Stomach (tissue), 9 donors: Measurements from ENCODE around the gene WDR45B. TPM values are rescaled to one million over a fixed set of nuclear protein-coding genes. Genes with fewer than 3 reads are reported as not detected.
A peak's percentile ranks its signal among the peaks of the same experiment; 100 is the strongest.

ENCODE experiments used
- DNase-seq, 2 donors: peaks; one replicate each; pipeline versions ENCODE4 v3.0.0 to v3.0.0-alpha.2; 2013 to 2019
- H3K27ac ChIP-seq, 5 donors: fragments of 200-600 bp in 4 of 5; sonication (generic) in 4 of 5; one replicate each; pipeline ENCODE4 v1.5.1; 2013 to 2019; ENCODE audit warnings: mild to moderate bottlenecking in 1 of 5, moderate library complexity in 1 of 5
- H3K27me3 ChIP-seq, 3 donors: fragments of 200-600 bp; sonication (generic); one replicate each; pipeline ENCODE4 v1.5.1; 2017 to 2019; ENCODE audit warnings: mixed run types in 1 of 3
- H3K36me3 ChIP-seq, 4 donors: fragments of 200-600 bp; sonication (generic); 1 replicate in 3 of 4; 2 replicates in 1 of 4; pipeline ENCODE4 v1.5.1; 2016 to 2019
- H3K4me1 ChIP-seq, 4 donors: fragments of 200-600 bp; sonication (generic); one replicate each; pipeline ENCODE4 v1.5.1; 2016 to 2019
- H3K4me3 ChIP-seq, 4 donors: fragments of 200-600 bp; sonication (generic) in 3 of 4; one replicate each; pipeline ENCODE4 v1.5.1; 2016 to 2019; ENCODE audit warnings: mild to moderate bottlenecking in 1 of 4
- H3K9me3 ChIP-seq, 4 donors: fragments of 200-600 bp; sonication (generic); one replicate each; pipeline ENCODE4 v1.5.1; 2016 to 2019
- CTCF ChIP-seq, 7 experiments: fragments of 450-650 bp in 4 of 7; fragments of 200-600 bp in 3 of 7; sonication (generic) in 3 of 7; IDR thresholded peaks; one replicate each; pipeline ENCODE4 v1.5.1; 2016 to 2019; ENCODE audit warnings: antibody characterized with exemption in 7 of 7, control low read depth in 2 of 7, mild to moderate bottlenecking in 1 of 7
- EP300 ChIP-seq: sonication (generic); formaldehyde crosslinking; IDR thresholded peaks from one replicate; pipeline ENCODE4 v1.6.1; 2017; ENCODE audit warnings: antibody characterized with exemption
- POLR2A ChIP-seq, 4 donors: fragments of 450-650 bp; IDR thresholded peaks; one replicate each; pipeline ENCODE4 v1.6.1; 2016; ENCODE audit warnings: antibody characterized with exemption in 4 of 4, control low read depth in 2 of 4, mild to moderate bottlenecking in 1 of 4, moderate library complexity in 1 of 4
- POLR2AphosphoS5 ChIP-seq, 3 donors: sonication (generic); formaldehyde crosslinking; IDR thresholded peaks; one replicate each; pipeline ENCODE4 v1.6.1; 2016; ENCODE audit warnings: antibody characterized with exemption in 3 of 3
- WGBS, 5 donors: extraction: QIAGEN DNeasy Blood & Tissue Kit in 3 of 5; methylation state at CpG; one replicate each; pipeline versions ENCODE4 v1.1.5 to v1.1.7; 2013 to 2018; 5-methylcytosine and 5-hydroxymethylcytosine counted together
- intact Hi-C: fragments of 100-400 bp; cut with DNase I; formaldehyde crosslinking; loops from one replicate; pipeline ENCODE4 v1.15.1; 2023; ENCODE audit warnings: low total_unique reads
- polyA plus RNA-seq, 3 donors: library from polyadenylated mRNA; stranded (reverse); fragments of 200-250 nt; gene quantifications; one replicate each; pipeline ENCODE4 v1.2.3, GENCODE V29; 2013
- total RNA-seq, 5 donors: library from RNA; depleted of rRNA; stranded (reverse); fragments of >200 nt; gene quantifications; one replicate each; pipeline versions ENCODE4 v1.1.0 to v1.2.3, GENCODE V29; 2014 to 2016
- donor health status: healthy with polysubstance abuse.
- donor health status: Bipolar disorder and iron deficiency.
- donor health status: healthy.

The WDR45B gene
- total and polyA plus RNA-seq, 8 donors: 62.8 to 108 (median 76.2) TPM

- TF ChIP-seq EP300: no peak
- TF ChIP-seq POLR2A (IDR thresholded peaks at IDR 0.05): no peak
- TF ChIP-seq CTCF (IDR thresholded peaks at IDR 0.05): no peak
- no peak for TF ChIP-seq POLR2AphosphoS5 (IDR thresholded peaks at IDR 0.05)
- no peak for DNase-seq
- H3K36me3 ChIP-seq: peaks cover 30 to 88% (median 83%) of the 10 kb centered on the region in 4 donors
- no peaks in the 10 kb centered on the region for H3K9me3 ChIP-seq
- 82 to 93% (median 90%) methylated on average over 16 of the region's 16 CpGs for WGBS, 5 donors
- H3K27ac ChIP-seq: peak overlapping the region in 1 of 5 donors; percentile 0
- no peaks in the 10 kb centered on the region for H3K27me3 ChIP-seq
- H3K4me3 ChIP-seq: no peak overlapping the region
- H3K4me1 ChIP-seq: peaks cover 0 to 25% (median 3%) of the 10 kb centered on the region in 4 donors
- intact Hi-C loops: no loop called here
Measured at GRCh38 chr17:82605939-82606600, 42.2 kb downstream of the WDR45B start.

- DNase-seq: no peak
- H3K27me3 ChIP-seq: no peaks in the 10 kb centered on the region
- 93 to 99% (median 97%) methylated on average over 7 of the region's 7 CpGs for WGBS, 5 donors
- peak overlapping the region in 4 of 5 donors; percentile 21 to 60 (median 54) for H3K27ac ChIP-seq
- no peak overlapping the region for H3K4me3 ChIP-seq
- H3K4me1 ChIP-seq: peaks cover 0 to 25% (median 2%) of the 10 kb centered on the region in 4 donors
- TF ChIP-seq CTCF (IDR thresholded peaks at IDR 0.05): no peak
- TF ChIP-seq POLR2AphosphoS5 (IDR thresholded peaks at IDR 0.05): no peak
- TF ChIP-seq EP300: no peak
- TF ChIP-seq POLR2A (IDR thresholded peaks at IDR 0.05): no peak
- H3K9me3 ChIP-seq: no peaks in the 10 kb centered on the region
- peaks cover 36 to 88% (median 82%) of the 10 kb centered on the region in 4 donors for H3K36me3 ChIP-seq
- intact Hi-C loops: no loop called here
Measured at GRCh38 chr17:82604532-82604931, 43.7 kb downstream of the WDR45B start.

- 44 to 71% (median 66%) methylated on average over 18 of the region's 18 CpGs for WGBS, 5 donors
- H3K4me1 ChIP-seq: peaks cover 0 to 25% (median 2%) of the 10 kb centered on the region in 4 donors
- no peak overlapping the region for H3K4me3 ChIP-seq
- H3K27ac ChIP-seq: peak overlapping the region in 4 of 5 donors; percentile 21 to 60 (median 54)
- H3K27me3 ChIP-seq: no peaks in the 10 kb centered on the region
- intact Hi-C loops: no loop called here
- TF ChIP-seq POLR2AphosphoS5 (IDR thresholded peaks at IDR 0.05): peak in 1 of 3 donors; percentile 60
- no peak for TF ChIP-seq CTCF (IDR thresholded peaks at IDR 0.05)
- peak; percentile 50 to 80 for DNase-seq
- H3K9me3 ChIP-seq: no peaks in the 10 kb centered on the region
- peaks cover 36 to 88% (median 82%) of the 10 kb centered on the region in 4 donors for H3K36me3 ChIP-seq
Measured at GRCh38 chr17:82603981-82604448, 44.2 kb downstream of the WDR45B start.

GRCh38 chr17:82602986-82603710 is 45.1 kb downstream of the WDR45B start:
- Histone ChIP-seq H3K9me3 (no peaks in the 10 kb centered on the region), H3K4me3 (no peak overlapping the region), H3K27ac (peak overlapping the region in 3 of 5 donors; percentile 53 to 60 (median 54)), H3K27me3 (no peaks in the 10 kb centered on the region), H3K36me3 (peaks cover 36 to 89% (median 82%) of the 10 kb centered on the region in 4 donors), H3K4me1 (peaks cover 0 to 25% (median 2%) of the 10 kb centered on the region in 4 donors)
- WGBS, 5 donors: 81 to 90% (median 88%) methylated on average over 20 of the region's 20 CpGs
- TF ChIP-seq POLR2AphosphoS5 (IDR thresholded peaks at IDR 0.05): no peak
- TF ChIP-seq EP300: no peak
- TF ChIP-seq POLR2A (IDR thresholded peaks at IDR 0.05): no peak
- TF ChIP-seq CTCF (IDR thresholded peaks at IDR 0.05): no peak
- DNase-seq: no peak
- intact Hi-C loops: no loop called here
